Measurements from ENCODE around the gene DYNC2I2. TPM values are rescaled to one million over a fixed set of nuclear protein-coding genes. Genes with fewer than 3 reads are reported as not detected.
A peak's percentile ranks its signal among the peaks of the same experiment; 100 is the strongest.
"Not testable (repeated sequence)": the region's sequence is repeated elsewhere in the genome, so short reads cannot be mapped to it uniquely, and the experiment has no call there.

The DYNC2I2 gene
- total RNA-seq, 1 donor from 2014 or later, result 28.4 TPM

GRCh38 chr9:128688501-128689292 is 32.0 kb upstream of the DYNC2I2 start, which contains the start of gene SET:
Gene SET (plus strand): TSS chr9:128689222. CDS start chr9:128689583, 361 bp downstream.
- intact Hi-C loops (cut with DNase I), result no loop called here
- DNase-seq (ENCODE audit: low spot score), result peak; percentile 96
- peak; percentile 92 for ATAC-seq

GRCh38 chr9:128687453-128687852 is 30.8 kb upstream of the DYNC2I2 start:
- ATAC-seq (no peak), DNase-seq (ENCODE audit: low spot score) (no peak)
- intact Hi-C loops (cut with DNase I), result no loop called here

GRCh38 chr9:128685636-128686489 is 29.2 kb upstream of the DYNC2I2 start:
- ATAC-seq, result no peak

GRCh38 chr9:128684325-128685199 is 27.9 kb upstream of the DYNC2I2 start:
- DNase-seq (ENCODE audit: low spot score), result peak; percentile 85
- intact Hi-C loops (cut with DNase I), result no loop called here
- ATAC-seq, result peak; percentile 75

More at GRCh38 chr9:128685636-128686489, 29.2 kb upstream of the DYNC2I2 start:
- DNase-seq (ENCODE audit: low spot score), result no peak
- intact Hi-C loops (cut with DNase I), result no loop called here

- peak; percentile 22 for ATAC-seq
- DNase-seq (ENCODE audit: low spot score), result no peak
- intact Hi-C loops (cut with DNase I), result no loop called here
Measured at GRCh38 chr9:128684065-128684324, 27.3 kb upstream of the DYNC2I2 start.

- DNase-seq (ENCODE audit: low spot score), result peak; percentile 69
- intact Hi-C loops (cut with DNase I), result no loop called here
- ATAC-seq, result peak; percentile 64
Measured at GRCh38 chr9:128683340-128684064, 26.9 kb upstream of the DYNC2I2 start.

- no peak for ATAC-seq
- no peak for DNase-seq (ENCODE audit: low spot score)
- intact Hi-C loops (cut with DNase I), result no loop called here
Measured at GRCh38 chr9:128677794-128678193, 21.1 kb upstream of the DYNC2I2 start.

GRCh38 chr9:128675382-128675781 is 18.7 kb upstream of the DYNC2I2 start:
- no peak for DNase-seq (ENCODE audit: low spot score)
- intact Hi-C loops (cut with DNase I), result no loop called here

GRCh38 chr9:128669786-128670185 is 13.1 kb upstream of the DYNC2I2 start:
- DNase-seq (ENCODE audit: low spot score) (no peak), ATAC-seq (no peak)
- intact Hi-C loops (cut with DNase I), result no loop called here

More at GRCh38 chr9:128675382-128675781, 18.7 kb upstream of the DYNC2I2 start:
- no peak for ATAC-seq

- DNase-seq (ENCODE audit: low spot score); intact Hi-C loops (cut with DNase I); ATAC-seq: not testable (repeated sequence)
Measured at GRCh38 chr9:128666481-128666941, 9.9 kb upstream of the DYNC2I2 start.

- intact Hi-C loops (cut with DNase I), result no loop called here
- ATAC-seq (no peak), DNase-seq (ENCODE audit: low spot score) (no peak)
Measured at GRCh38 chr9:128657796-128658195, 1.1 kb upstream of the DYNC2I2 start.

- no peak for ATAC-seq
Measured at GRCh38 chr9:128657344-128657704, 677 bp upstream of the DYNC2I2 start.

GRCh38 chr9:128654481-128654880 is 2.2 kb downstream of the DYNC2I2 start:
- no peak for ATAC-seq
- intact Hi-C loops (cut with DNase I), result no loop called here
- DNase-seq (ENCODE audit: low spot score), result no peak

More at GRCh38 chr9:128657344-128657704, 677 bp upstream of the DYNC2I2 start:
- intact Hi-C loops (cut with DNase I), result no loop called here
- DNase-seq (ENCODE audit: low spot score), result no peak

GRCh38 chr9:128653908-128654307 is 2.7 kb downstream of the DYNC2I2 start:
- DNase-seq (ENCODE audit: low spot score), result no peak
- intact Hi-C loops (cut with DNase I), result no loop called here
- no peak for ATAC-seq

GRCh38 chr9:128651798-128652197 is 4.8 kb downstream of the DYNC2I2 start:
- intact Hi-C loops (cut with DNase I), result no loop called here
- no peak for ATAC-seq
- no peak for DNase-seq (ENCODE audit: low spot score)

GRCh38 chr9:128648206-128648605 is 8.4 kb downstream of the DYNC2I2 start:
- peak; percentile 56 for ATAC-seq
- DNase-seq (ENCODE audit: low spot score); intact Hi-C loops (cut with DNase I): not testable (repeated sequence)

GRCh38 chr9:128643519-128644300 is 12.9 kb downstream of the DYNC2I2 start:
- ATAC-seq (peak; percentile 71), DNase-seq (ENCODE audit: low spot score) (no peak)

More at GRCh38 chr9:128643519-128644300, 12.9 kb downstream of the DYNC2I2 start:
- intact Hi-C loops (cut with DNase I), result no loop called here
